ENCODE measurements around the gene HAS3.

HAS3 gene

GRCh38 chr16:69064764-69065313 is 40.6 kb upstream of the HAS3 start:
- TF ChIP-seq CTCF (IDR thresholded peaks at IDR 0.05; ENCODE audit: insufficient read depth, low read depth, low read length, missing control alignments): no peak
- DNase-seq (ENCODE audit: low read depth): no peak
- no peak overlapping the region for H3K4me3 ChIP-seq (ENCODE audit: low read depth, low read length)

GRCh38 chr16:69069504-69069903 is 35.9 kb upstream of the HAS3 start:
- no peak overlapping the region for H3K4me3 ChIP-seq (ENCODE audit: low read depth, low read length)

GRCh38 chr16:69071036-69071435 is 34.4 kb upstream of the HAS3 start:
- TF ChIP-seq CTCF (IDR thresholded peaks at IDR 0.05; ENCODE audit: insufficient read depth, low read depth, low read length, missing control alignments): no peak
- no peak for DNase-seq (ENCODE audit: low read depth)
- no peak overlapping the region for H3K4me3 ChIP-seq (ENCODE audit: low read depth, low read length)

More at GRCh38 chr16:69069504-69069903, 35.9 kb upstream of the HAS3 start:
- no peak for DNase-seq (ENCODE audit: low read depth)
- TF ChIP-seq CTCF (IDR thresholded peaks at IDR 0.05; ENCODE audit: insufficient read depth, low read depth, low read length, missing control alignments): no peak

DNA sequence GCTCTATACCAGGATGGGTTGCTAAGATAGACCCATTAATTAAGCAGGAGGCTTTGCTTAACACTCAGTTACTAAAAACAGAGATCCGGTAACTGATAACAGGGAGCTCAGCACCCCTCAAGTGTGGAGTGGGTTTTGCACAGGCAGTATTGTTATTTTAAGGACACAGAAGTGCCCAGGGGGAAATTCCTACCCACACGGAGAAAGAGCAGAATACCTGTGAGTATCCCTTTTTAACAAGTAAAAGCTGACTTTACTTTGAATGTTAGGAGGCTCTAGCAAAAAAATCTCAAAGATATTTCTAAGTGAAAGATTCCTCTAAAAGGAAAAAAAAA is 32.8 kb upstream of the HAS3 start:
- TF ChIP-seq CTCF (IDR thresholded peaks at IDR 0.05; ENCODE audit: insufficient read depth, low read depth, low read length, missing control alignments): no peak
- no peak overlapping the region for H3K4me3 ChIP-seq (ENCODE audit: low read depth, low read length)
- DNase-seq (ENCODE audit: low read depth): no peak

DNA sequence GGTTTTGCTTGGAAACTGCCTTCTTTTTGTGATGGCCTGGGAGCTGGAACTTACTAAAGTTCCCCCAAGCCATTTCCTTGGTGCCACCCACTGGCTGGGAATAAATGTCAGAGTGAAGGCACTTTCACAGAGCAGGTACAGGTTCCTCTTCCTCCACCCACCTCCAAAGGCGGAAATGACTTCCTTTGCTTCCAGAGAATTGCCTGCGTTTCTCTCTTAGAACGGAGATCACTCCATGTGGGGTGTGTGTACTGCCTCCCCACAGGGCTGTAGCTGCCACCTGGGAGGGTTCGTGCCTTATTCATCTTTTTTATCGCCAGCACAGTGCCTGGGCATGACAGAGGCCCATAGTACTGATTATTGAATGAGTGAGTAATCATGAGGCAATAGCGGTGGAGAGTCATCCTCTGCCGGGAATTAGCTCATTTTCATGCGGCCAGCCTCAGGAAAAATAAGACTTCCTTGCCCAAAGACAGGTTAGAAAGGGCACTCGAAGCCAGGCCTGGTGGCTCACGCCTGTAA is 32.2 kb upstream of the HAS3 start:
- no peak overlapping the region for H3K4me3 ChIP-seq (ENCODE audit: low read depth, low read length)
- no peak for TF ChIP-seq CTCF (IDR thresholded peaks at IDR 0.05; ENCODE audit: insufficient read depth, low read depth, low read length, missing control alignments)
- no peak for DNase-seq (ENCODE audit: low read depth)

DNA sequence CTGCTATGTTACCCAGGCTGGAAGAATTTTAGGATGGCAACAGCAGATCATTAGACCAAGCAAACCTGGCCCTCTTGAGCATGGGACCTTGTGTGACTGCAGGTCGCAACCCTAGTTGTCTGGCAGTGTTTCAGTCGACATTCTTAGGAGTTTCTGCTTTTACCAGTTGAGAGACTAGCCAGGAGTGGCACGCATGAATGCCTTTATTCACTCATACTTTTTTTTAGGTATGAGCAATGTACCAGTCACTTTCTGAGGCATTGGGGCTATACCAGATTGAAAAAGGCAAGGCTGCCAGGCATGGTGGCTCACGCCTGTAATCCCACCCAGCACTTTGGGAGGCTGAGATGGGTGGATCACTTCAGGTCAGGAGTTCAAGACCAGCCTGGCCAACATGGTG is 28.2 kb upstream of the HAS3 start:
- no peak for TF ChIP-seq CTCF (IDR thresholded peaks at IDR 0.05; ENCODE audit: insufficient read depth, low read depth, low read length, missing control alignments)
- DNase-seq (ENCODE audit: low read depth): no peak
- no peak overlapping the region for H3K4me3 ChIP-seq (ENCODE audit: low read depth, low read length)

DNA sequence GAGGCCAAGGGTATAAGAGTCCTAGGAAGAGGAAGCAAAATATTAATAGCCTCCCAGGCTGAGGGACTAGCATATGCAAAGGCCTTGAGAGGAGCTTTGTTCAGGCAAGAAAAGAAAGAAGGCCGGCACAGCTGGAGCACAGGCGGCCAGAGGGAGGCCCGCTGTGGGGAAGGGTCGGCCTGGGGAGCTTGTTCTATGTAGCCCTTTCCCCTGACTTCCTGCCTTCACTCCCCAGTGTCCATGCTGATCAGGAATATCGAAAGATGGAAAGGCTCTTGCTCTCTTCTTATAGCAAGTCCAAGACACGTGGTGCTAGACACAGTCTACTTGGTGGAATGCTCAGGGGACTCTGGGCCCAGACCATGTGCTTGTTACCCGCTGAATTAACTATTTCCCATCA is 27.4 kb upstream of the HAS3 start:
- no peak for TF ChIP-seq CTCF (IDR thresholded peaks at IDR 0.05; ENCODE audit: insufficient read depth, low read depth, low read length, missing control alignments)
- no peak for DNase-seq (ENCODE audit: low read depth)

More for the DNA sequence above, 27.4 kb upstream of the HAS3 start:
- H3K4me3 ChIP-seq (ENCODE audit: low read depth, low read length): no peak overlapping the region

Measured in GM12865 (cell line).